HepG2 (cell line): ENCODE measurements around the gene CATSPERD. TPM values are rescaled to one million over a fixed set of nuclear protein-coding genes. Genes with fewer than 3 reads are reported as not detected.
A peak's percentile ranks its signal among the peaks of the same experiment; 100 is the strongest.

ENCODE experiments used
- ATAC-seq: fragments of 200-7000 bp; cut with Tn5 transposase; 3 replicates; pipeline ENCODE4 v1.9.1; 2020; ENCODE audit warnings: mild to moderate bottlenecking, moderate library complexity
- BruUV-seq: library from RNA; stranded (reverse); fragments of 400-500 nt; replicated peaks from 2 replicates; lab custom pipeline; 2021; lab: Mats Ljungman, UMichigan
- CTCF ChIA-PET: fragments of 300-600 bp; formaldehyde crosslinking; extraction: SDS; loops from one replicate; lab custom pipeline; 2021; ENCODE audit warnings: low total read pairs, inconsistent platforms, low intra/inter-chr PET ratio; lab: Yijun Ruan, JAX
- POLR2A ChIA-PET: fragments of 350-600 bp; sonication (Branson Sonifier 250); formaldehyde crosslinking; loops from one replicate; lab custom pipeline; 2020; ENCODE audit warnings: antibody characterized with exemption, inconsistent platforms; lab: Yijun Ruan, JAX
- DNase-seq: peaks from one replicate; pipeline ENCODE4 v3.0.0-alpha.2; 2015; ENCODE audit warnings: low spot score
- FAIRE-seq: peaks from 3 replicates; lab custom pipeline; 2011; peaks lifted over from hg19 to GRCh38; lab: Jason Lieb, UNC
- H2AFZ ChIP-seq: one replicate; pipeline ENCODE4 v1.6.1; 2011; ENCODE audit warnings: low read length, inconsistent platforms
- H3K27ac ChIP-seq: fragments of 300-600 bp; 3 replicates; pipeline ENCODE4 v1.8.0; 2011; ENCODE audit warnings: mixed run types, mild to moderate bottlenecking, mixed read lengths, low read length, inconsistent platforms; ENCODE audit not compliant: insufficient read depth; ENCODE audit errors: extremely low read length
- H3K27me3 ChIP-seq, 2 experiments: fragments of 200-600 bp in 1 of 2; 2 replicates in 1 of 2; 3 replicates in 1 of 2; pipeline versions ENCODE4 v1.6.0 to v1.8.0; 2011; ENCODE audit warnings: low read length in 2 of 2, mild to moderate bottlenecking in 2 of 2, moderate library complexity in 2 of 2, inconsistent platforms in 1 of 2; ENCODE audit not compliant: insufficient read depth in 2 of 2, control insufficient read depth in 1 of 2
- H3K36me3 ChIP-seq, 2 experiments: fragments of 200-600 bp in 1 of 2; replicated peaks in 1 of 2; 2 replicates in 1 of 2; 3 replicates in 1 of 2; pipeline versions ENCODE4 v1.5.1 to v1.8.0; 2011; ENCODE audit warnings: low read length in 2 of 2, inconsistent platforms in 1 of 2; ENCODE audit not compliant: insufficient read depth in 2 of 2, control insufficient read depth in 1 of 2
- H3K4me1 ChIP-seq: 2 replicates; pipeline ENCODE4 v1.5.1; 2012; ENCODE audit warnings: low read length, inconsistent platforms; ENCODE audit not compliant: insufficient read depth
- H3K4me2 ChIP-seq: 2 replicates; pipeline ENCODE4 v1.6.0; 2011; ENCODE audit warnings: low read depth, low read length, inconsistent platforms
- H3K4me3 ChIP-seq, 3 experiments: fragments of 200-600 bp in 1 of 3; sonication (generic), shearing (Covaris generic) in 1 of 3; replicated peaks in 1 of 3; 2 replicates each; pipeline ENCODE4 v1.5.1; 2011 to 2016; ENCODE audit warnings: low read length in 3 of 3, inconsistent platforms in 2 of 3, low read depth in 2 of 3, mild to moderate bottlenecking in 2 of 3, control low read depth in 1 of 3, mixed read lengths in 1 of 3; ENCODE audit not compliant: insufficient read depth in 1 of 3
- H3K79me2 ChIP-seq: one replicate; pipeline ENCODE4 v1.6.1; 2011; ENCODE audit warnings: low read length, inconsistent platforms; ENCODE audit not compliant: insufficient read depth
- H3K9ac ChIP-seq: 2 replicates; pipeline ENCODE4 v1.6.0; 2011; ENCODE audit warnings: mild to moderate bottlenecking, low read depth, low read length, inconsistent platforms; ENCODE audit not compliant: insufficient read depth
- H3K9me3 ChIP-seq: 2 replicates; pipeline ENCODE4 v1.5.1; 2012; ENCODE audit warnings: mild to moderate bottlenecking, low read length
- H4K20me1 ChIP-seq: 2 replicates; pipeline ENCODE4 v1.6.0; 2011; ENCODE audit warnings: inconsistent platforms, mild to moderate bottlenecking, low read length, moderate library complexity; ENCODE audit not compliant: insufficient read depth
- ARNT2 ChIP-seq: sonication (generic); formaldehyde crosslinking; IDR thresholded peaks from 2 replicates; pipeline ENCODE4 v1.8.0; 2022; ENCODE audit warnings: mild to moderate bottlenecking, low read depth, missing genetic modification reagents, moderate library complexity
- HNRNPL ChIP-seq: fragments of 200-400 bp; formaldehyde crosslinking; IDR thresholded peaks from 2 replicates; pipeline ENCODE4 v1.6.1; 2017; ENCODE audit warnings: mild to moderate bottlenecking, low read depth, low read length
- KAT2B ChIP-seq: fragments of 150-350 bp; IDR thresholded peaks from 2 replicates; pipeline ENCODE4 v1.6.1; 2014; ENCODE audit warnings: low read depth, low read length, borderline replicate concordance
- MLLT10 ChIP-seq: sonication (generic); formaldehyde crosslinking; IDR thresholded peaks from 2 replicates; pipeline ENCODE4 v1.4.0; 2020; ENCODE audit warnings: missing genetic modification reagents
- NAIF1 ChIP-seq: sonication (generic); formaldehyde crosslinking; IDR thresholded peaks from 2 replicates; pipeline ENCODE4 v1.5.0; 2020; ENCODE audit warnings: mild to moderate bottlenecking, missing genetic modification reagents, borderline replicate concordance
- PAF1 ChIP-seq: IDR thresholded peaks from 2 replicates; pipeline ENCODE4 v1.6.1; 2016; ENCODE audit warnings: missing genetic modification reagents, missing compliant biosample characterization
- POLR2AphosphoS5 ChIP-seq: IDR thresholded peaks from 2 replicates; pipeline ENCODE4 v1.6.1; 2012; ENCODE audit warnings: low read depth, low read length
- RBM22 ChIP-seq: fragments of 200-400 bp; formaldehyde crosslinking; optimal IDR thresholded peaks from 2 replicates; pipeline ENCODE3; 2017; ENCODE audit warnings: mild to moderate bottlenecking, low read length, moderate library complexity
- SAFB2 ChIP-seq: sonication (generic); formaldehyde crosslinking; IDR thresholded peaks from 2 replicates; pipeline ENCODE4 v1.5.1; 2020; ENCODE audit warnings: missing genetic modification reagents, low read depth, mild to moderate bottlenecking, borderline replicate concordance
- SSRP1 ChIP-seq: IDR thresholded peaks from 2 replicates; pipeline ENCODE4 v1.6.1; 2016; ENCODE audit warnings: control low read depth
- TAF1 ChIP-seq: sonication (generic); formaldehyde crosslinking; IDR thresholded peaks from 2 replicates; pipeline ENCODE4 v1.4.0; 2020; ENCODE audit warnings: missing genetic modification reagents
- TCF7L2 ChIP-seq: IDR thresholded peaks from 2 replicates; pipeline ENCODE4 v1.6.1; 2011; ENCODE audit warnings: mild to moderate bottlenecking, low read depth, low read length, moderate library complexity
- ZNF333 ChIP-seq: sonication (generic); formaldehyde crosslinking; IDR thresholded peaks from 2 replicates; pipeline ENCODE4 v1.4.0; 2020; ENCODE audit warnings: mild to moderate bottlenecking, missing genetic modification reagents, borderline replicate concordance
- ZNF468 ChIP-seq: sonication (generic); formaldehyde crosslinking; IDR thresholded peaks from 2 replicates; pipeline ENCODE4 v1.8.0; 2022; ENCODE audit warnings: mild to moderate bottlenecking, moderate library complexity, missing genetic modification reagents
- ZNF598 ChIP-seq: sonication (generic); formaldehyde crosslinking; IDR thresholded peaks from 2 replicates; pipeline ENCODE4 v1.5.1; 2020; ENCODE audit warnings: mild to moderate bottlenecking, missing genetic modification reagents, borderline replicate concordance
- ZNF747 ChIP-seq: sonication (generic); formaldehyde crosslinking; IDR thresholded peaks from 2 replicates; pipeline ENCODE4 v1.8.1; 2023; ENCODE audit warnings: missing genetic modification reagents, mild to moderate bottlenecking, borderline replicate concordance
- ZNF792 ChIP-seq: IDR thresholded peaks from 2 replicates; pipeline ENCODE4 v1.6.1; 2016
- WGBS: methylation state at CpG from one replicate; pipeline ENCODE4 v1.1.6; 2017; ENCODE audit warnings: low lambda C conversion rate; 5-methylcytosine and 5-hydroxymethylcytosine counted together
- in situ Hi-C: cut with HindIII; loops from 2 replicates; pipeline ENCODE4 v1.10.0; 2017; ENCODE audit warnings: low pct_unique_long_range_greater_than_20kb; ENCODE audit not compliant: extremely low pct_ligation_motif_present
- intact Hi-C: fragments of 100-400 bp; cut with micrococcal nuclease; formaldehyde crosslinking; loops from one replicate; pipeline ENCODE4 v1.10.0; 2022; ENCODE audit not compliant: unreplicated experiment
- polyA plus RNA-seq, 8 experiments: library from polyadenylated mRNA; depleted of rRNA in 3 of 8; stranded (reverse) in 7 of 8; unstranded in 1 of 8; fragments of >200 nt; fragmentation: Illumina TruSeq in 4 of 8; extraction: Trizol in 4 of 8; gene quantifications; 2 replicates each; pipeline versions ENCODE4 v1.2.1 to v1.2.3, GENCODE V29; 2011 to 2016; ENCODE audit warnings: low read depth in 4 of 8, missing spikeins in 1 of 8, mixed read lengths in 1 of 8; ENCODE audit not compliant: insufficient read depth in 1 of 8
- total RNA-seq, 5 experiments: library from RNA; depleted of rRNA; stranded (reverse); fragments of >200 nt; fragmentation: Illumina TruSeq; extraction: Trizol; gene quantifications; 2 replicates each; pipeline ENCODE4 v1.2.3, GENCODE V29; 2016; ENCODE audit warnings: low read depth in 1 of 5
- TF ChIP-seq, protein P1 (sequence below): sonication (generic); formaldehyde crosslinking; IDR thresholded peaks from 2 replicates; pipeline ENCODE4 v1.4.0; 2020; ENCODE audit warnings: mild to moderate bottlenecking, missing genetic modification reagents

CATSPERD gene
- total and polyA plus RNA-seq, 2 of the 13 experiments (the other 11 are each of a cell fraction or from before 2014, with no cell fraction given), result 0.04 TPM; not detected in 1

DNA sequence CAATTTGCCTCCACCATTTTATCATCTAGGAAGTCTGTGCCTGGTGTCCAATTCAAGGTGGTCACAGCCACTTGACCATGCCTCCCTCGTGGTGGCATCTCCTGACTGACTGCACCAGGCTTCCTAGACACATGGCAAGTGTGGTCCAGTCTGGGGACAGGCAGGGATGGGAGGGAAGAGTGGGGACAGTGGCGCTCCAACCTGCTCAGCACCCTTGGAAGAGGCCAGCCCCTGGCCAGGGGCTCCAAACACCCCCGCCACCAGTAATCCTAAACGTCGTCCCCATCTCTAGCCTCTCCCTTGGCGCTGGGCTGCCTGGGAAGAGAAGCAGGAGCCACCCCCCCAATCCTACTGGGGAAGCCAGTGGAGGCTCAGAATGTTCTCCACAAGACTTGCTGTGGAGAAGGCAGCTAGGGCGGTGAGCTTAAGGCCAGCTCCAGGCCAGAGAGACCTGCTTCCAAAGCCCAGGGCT is 27.7 kb upstream of the CATSPERD start:
- POLR2A ChIA-PET, result no interaction called here
- Histone ChIP-seq H3K27me3 (no peaks in the 10 kb centered on the region; a peak in 1 of 5 replicates), H3K36me3 (peaks cover 25 to 60% of the 10 kb centered on the region in 2 experiments), H3K4me1 (peaks cover 17% of the 10 kb centered on the region; the same call in 1 of the 2 replicates), H2AFZ (no peak overlapping the region), H3K9ac (peak overlapping the region; percentile 5; the same call in 1 of the 2 replicates), H3K4me2 (no peak overlapping the region), H3K4me3 (no peak overlapping the region), H3K9me3 (no peaks in the 10 kb centered on the region), H4K20me1 (peaks cover 38% of the 10 kb centered on the region), H3K27ac (peak overlapping the region; percentile 16), H3K79me2 (peaks cover 35% of the 10 kb centered on the region)
- in situ Hi-C loops, result no loop called here
- WGBS, result 80% methylated on average over 2 of the region's 7 CpGs
- ATAC-seq (no peak), FAIRE-seq (no peak), DNase-seq (no peak)
- intact Hi-C loops, result no loop called here
- peak; percentile 18; the same call in 1 of the 2 replicates for TF ChIP-seq POLR2AphosphoS5
- peak; percentile 71; the same call in 1 of the 2 replicates for TF ChIP-seq PAF1 (CRISPR knock-in tag)
- peak; percentile 16; the same call in 1 of the 2 replicates for TF ChIP-seq TAF1
- no peak for TF ChIP-seq MLLT10 (CRISPR knock-in tag)
- peak; percentile 43 for TF ChIP-seq SSRP1 (CRISPR knock-in tag)
- CTCF ChIA-PET, result no interaction called here
- no TSS peak for BruUV-seq

DNA sequence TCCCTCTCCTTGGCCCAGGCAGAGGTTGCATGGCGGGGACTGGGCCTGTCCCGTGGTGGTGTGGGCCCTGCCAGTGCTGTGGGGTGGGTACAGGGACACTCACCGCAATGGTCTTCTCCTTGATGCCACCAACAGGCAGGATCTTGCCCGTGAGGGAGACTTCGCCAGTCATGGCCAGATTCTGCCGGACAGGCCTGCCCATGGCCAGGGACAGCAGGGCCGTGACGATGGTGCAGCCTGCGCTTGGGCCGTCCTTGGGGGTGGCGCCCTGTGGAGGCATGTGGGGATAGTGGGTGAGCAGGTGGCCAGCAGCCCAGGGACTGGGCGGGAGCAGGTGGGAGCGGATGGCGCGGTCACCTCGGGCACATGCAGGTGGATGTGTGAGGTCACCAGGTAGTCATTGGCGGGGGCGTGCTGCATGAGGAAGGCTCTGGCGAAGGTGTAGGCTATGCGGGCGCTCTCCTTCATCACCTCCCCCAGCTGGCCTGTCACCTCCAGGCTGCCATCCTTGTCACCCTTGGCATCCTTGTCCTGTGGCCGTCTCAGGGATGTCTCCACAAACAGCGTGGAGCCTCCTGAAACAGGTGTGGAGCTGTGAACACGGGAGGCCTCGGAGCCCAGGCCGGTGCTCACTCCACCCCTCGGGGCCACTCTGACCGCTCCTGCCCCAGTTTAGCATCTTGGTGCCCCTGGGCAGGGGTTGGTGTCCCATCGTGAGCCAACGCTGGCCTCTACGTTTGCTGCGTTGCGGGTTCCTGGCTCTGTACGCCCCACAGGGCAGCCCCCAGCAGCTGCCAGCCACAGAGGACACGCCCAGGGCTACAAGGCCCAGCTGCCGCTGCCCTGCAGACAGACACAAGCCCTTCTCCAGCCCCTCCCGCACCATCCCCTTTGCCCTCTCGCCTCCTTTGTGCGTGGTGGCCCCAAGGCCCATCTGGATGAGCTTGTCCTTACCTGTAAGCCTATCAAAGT is 27.0 kb upstream of the CATSPERD start:
- Histone ChIP-seq H3K36me3 (peaks cover 28 to 66% of the 10 kb centered on the region in 2 experiments), H3K9ac (no peak overlapping the region)
- ATAC-seq, result no peak
- TF ChIP-seq ZNF333 (0 out of 2 replicates have a peak, but pooled peaks have one; percentile 5), ARNT2 (CRISPR knock-in tag) (no peak), ZNF747 (no peak), ZNF468 (CRISPR knock-in tag) (no peak), HNRNPL (0 out of 2 replicates have a peak, but pooled peaks have one; percentile 42), RBM22 (peak; percentile 84), ZNF598 (CRISPR knock-in tag) (0 out of 2 replicates have a peak, but pooled peaks have one; percentile 48), NAIF1 (CRISPR knock-in tag) (no peak), TCF7L2 (no peak), ZNF792 (CRISPR knock-in tag) (no peak), KAT2B (no peak), SAFB2 (CRISPR knock-in tag) (0 out of 2 replicates have a peak, but pooled peaks have one; percentile 47)
- TF ChIP-seq, protein P1, sequence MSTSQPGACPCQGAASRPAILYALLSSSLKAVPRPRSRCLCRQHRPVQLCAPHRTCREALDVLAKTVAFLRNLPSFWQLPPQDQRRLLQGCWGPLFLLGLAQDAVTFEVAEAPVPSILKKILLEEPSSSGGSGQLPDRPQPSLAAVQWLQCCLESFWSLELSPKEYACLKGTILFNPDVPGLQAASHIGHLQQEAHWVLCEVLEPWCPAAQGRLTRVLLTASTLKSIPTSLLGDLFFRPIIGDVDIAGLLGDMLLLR (CRISPR knock-in tag), result no peak

More for the DNA sequence above, 27.0 kb upstream of the CATSPERD start:
- Histone ChIP-seq H3K4me3 (no peak overlapping the region), H3K27ac (no peak overlapping the region), H3K4me1 (peaks cover 14% of the 10 kb centered on the region; the same call in 1 of the 2 replicates), H4K20me1 (peaks cover 38% of the 10 kb centered on the region), H3K27me3 (no peaks in the 10 kb centered on the region; a peak in 1 of 5 replicates), H3K9me3 (no peaks in the 10 kb centered on the region), H3K4me2 (no peak overlapping the region), H2AFZ (no peak overlapping the region), H3K79me2 (peaks cover 35% of the 10 kb centered on the region)
- intact Hi-C loops, result no loop called here
- 95% methylated on average over 10 of the region's 39 CpGs for WGBS
- no peak for FAIRE-seq
- ChIA-PET POLR2A (interaction anchor here (0.7 kb wide), 1 partner anchor 25 kb away, joined by 4 read pairs; no protein-coding TSS in a partner anchor), CTCF (no interaction called here)
- no peak for DNase-seq
- no TSS peak for BruUV-seq
- in situ Hi-C loops, result no loop called here
